Measurements from ENCODE around the gene CENPU. TPM values are rescaled to one million over a fixed set of nuclear protein-coding genes. Genes with fewer than 3 reads are reported as not detected.

The CENPU gene
- total and polyA plus RNA-seq, 2 of the 8 experiments (the other 6 are each of a cell fraction or from before 2014, with no cell fraction given): 32.1 to 122 TPM

- Histone ChIP-seq H2AFZ (ENCODE audit: low read length) (no peak overlapping the region), H3K9ac (replicated peaks in 1 of 4; ENCODE audit: extremely low read depth in 1 of 4, low read depth in 3 of 4, low read length in 3 of 4) (no peak overlapping the region), H3K36me3 (ENCODE audit: control insufficient read depth in 2 of 4, insufficient read depth in 4 of 4, low read length in 3 of 4) (peaks cover 29 to 80% (median 53%) of the 10 kb centered on the region in 4 experiments), H3K9me3 (ENCODE audit: insufficient read depth in 2 of 2, low read depth in 1 of 2, low read length in 1 of 2) (no peaks in the 10 kb centered on the region), H3K23me2 (ENCODE audit: low read depth, low read length) (peaks cover 1% of the 10 kb centered on the region; the same call in 1 of the 2 replicates), H4K20me1 (replicated peaks in 1 of 2; ENCODE audit: control insufficient read depth in 1 of 2, insufficient read depth in 2 of 2, low read length in 2 of 2) (peaks cover 2 to 11% of the 10 kb centered on the region in 2 experiments), H4K91ac (replicated peaks; ENCODE audit: insufficient read length, low read length) (no peak overlapping the region), H2BK5ac (ENCODE audit: low read depth, low read length) (no peak overlapping the region), H3K79me1 (ENCODE audit: low read depth, low read length) (no peaks in the 10 kb centered on the region; the same call in 1 of the 2 replicates), H4K8ac (ENCODE audit: extremely low read depth, insufficient read depth, low read length) (no peak overlapping the region), H3K4me2 (ENCODE audit: insufficient read depth in 1 of 2, low read depth in 2 of 2, low read length in 2 of 2) (no peak overlapping the region), H3K14ac (ENCODE audit: insufficient read length) (no peak overlapping the region), H3K27ac (ENCODE audit: low read depth, low read length) (no peak overlapping the region), H2AK5ac (ENCODE audit: low read depth, low read length) (no peak overlapping the region), H3K4me1 (replicated peaks in 1 of 4; ENCODE audit: control insufficient read depth in 3 of 4, insufficient read depth in 4 of 4, low read length in 3 of 4) (peaks cover 0 to 5% (median under 1%) of the 10 kb centered on the region in 4 experiments; a peak in 2 of 7 replicates), H3K4me3 (ENCODE audit: extremely low read depth in 1 of 4, insufficient read depth in 2 of 4, low read depth in 3 of 4, low read length in 4 of 4) (no peak overlapping the region), H3K4ac (replicated peaks; ENCODE audit: insufficient read length, low read depth, low read length) (no peak overlapping the region), H4K5ac (ENCODE audit: insufficient read length, low read depth, low read length) (no peak overlapping the region), H3K23ac (ENCODE audit: insufficient read length) (no peak overlapping the region), H2BK20ac (ENCODE audit: low read length) (no peak overlapping the region), H3K56ac (replicated peaks; ENCODE audit: insufficient read length, low read depth, low read length) (no peak overlapping the region), H2BK120ac (replicated peaks; ENCODE audit: low read depth, low read length) (no peak overlapping the region), H2BK15ac (ENCODE audit: low read length) (no peak overlapping the region), H3K79me2 (ENCODE audit: control insufficient read depth in 1 of 2, insufficient read depth in 2 of 2, low read length in 2 of 2) (peaks cover 8 to 76% of the 10 kb centered on the region in 2 experiments), H2BK12ac (ENCODE audit: low read depth, low read length) (no peak overlapping the region), H3K27me3 (replicated peaks in 1 of 4; ENCODE audit: control insufficient read depth in 3 of 4, extremely low read depth in 1 of 4, insufficient read depth in 3 of 4, low read length in 3 of 4) (no peaks in the 10 kb centered on the region), H3K18ac (ENCODE audit: extremely low read depth, low read length) (no peak overlapping the region)
- WGBS, 2 experiments (ENCODE audit: extremely low coverage in 1 of 2, insufficient coverage in 1 of 2, insufficient read length in 1 of 2, insufficient replicate concordance in 2 of 2, low coverage in 1 of 2, low lambda C conversion rate in 2 of 2, missing lambda C conversion rate in 1 of 2): 92% methylated on average over 3 of the region's 3 CpGs; no CpG with 5 or more reads in 1 of the 2 experiments
- CTCF ChIA-PET (ENCODE audit: partially characterized antibody): no interaction called here
- POLR2A ChIA-PET (ENCODE audit: partially characterized antibody): no interaction called here
- no peak for TF ChIP-seq EZH2 (IDR thresholded peaks at IDR 0.05; ENCODE audit: low read depth, low read length, severe bottlenecking)
- no peak for TF ChIP-seq ZNF274 (IDR thresholded peaks at IDR 0.05; ENCODE audit: borderline replicate concordance, extremely low read depth, low read length)
- TF ChIP-seq POU5F1 (IDR thresholded peaks at IDR 0.05; ENCODE audit: low read depth, low read length): no peak
- no peak for TF ChIP-seq TEAD4 (IDR thresholded peaks at IDR 0.05; ENCODE audit: low read depth, low read length)
- no peak for TF ChIP-seq YY1 (IDR thresholded peaks at IDR 0.05; ENCODE audit: low read depth, low read length)
- TF ChIP-seq SIRT6 (IDR thresholded peaks at IDR 0.05; ENCODE audit: low read length): no peak
- DNase-seq (ENCODE audit: low read depth in 1 of 2, low spot score in 2 of 2): no peak
- FAIRE-seq: no peak
These were observed 6.5 kb downstream of the CENPU start for GRCh38 chr4:184727430-184727829.

All from H1 (cell line).